ENCODE results near the gene XYLT1. TPM values are rescaled to one million over a fixed set of nuclear protein-coding genes. Genes with fewer than 3 reads are reported as not detected.

Gene XYLT1
- total RNA-seq, 2 donors from 2014 or later = 14.4 to 31.3 TPM

- DNase-seq (ENCODE audit: low spot score) = peak; percentile 74
- Histone ChIP-seq H3K4me3 (no peak overlapping the region), H3K9me3 (no peaks in the 10 kb centered on the region), H3K27me3 (no peaks in the 10 kb centered on the region), H3K36me3 (peaks cover 9% of the 10 kb centered on the region), H3K4me1 (peaks cover 0 to 39% of the 10 kb centered on the region in 2 donors), H3K27ac (peak overlapping the region in 1 of 2 donors; percentile 95)
- TF ChIP-seq CTCF (IDR thresholded peaks at IDR 0.05) = peak; percentile 64 to 79
These were observed 2.7 kb downstream of the XYLT1 start for GRCh38 chr16:17467923-17468540.

- Histone ChIP-seq H3K27me3 (no peaks in the 10 kb centered on the region), H3K27ac (no peak overlapping the region), H3K36me3 (peaks cover 9% of the 10 kb centered on the region), H3K4me1 (peaks cover 0 to 37% of the 10 kb centered on the region in 2 donors), H3K4me3 (no peak overlapping the region), H3K9me3 (no peaks in the 10 kb centered on the region)
- no peak for TF ChIP-seq CTCF (IDR thresholded peaks at IDR 0.05)
- DNase-seq (ENCODE audit: low spot score) = no peak
These were observed 3.9 kb downstream of the XYLT1 start for GRCh38 chr16:17466876-17467275.

GRCh38 chr16:17465460-17465859 is 5.3 kb downstream of the XYLT1 start:
- H3K9me3 ChIP-seq = no peaks in the 10 kb centered on the region
- peaks cover 9% of the 10 kb centered on the region for H3K36me3 ChIP-seq
- H3K4me1 ChIP-seq = peaks cover 0 to 35% of the 10 kb centered on the region in 2 donors

GRCh38 chr16:17463335-17463734 is 7.4 kb downstream of the XYLT1 start:
- no peak overlapping the region for H3K4me3 ChIP-seq
- no peak for TF ChIP-seq CTCF (IDR thresholded peaks at IDR 0.05)
- peaks cover 9% of the 10 kb centered on the region for H3K36me3 ChIP-seq
- H3K27me3 ChIP-seq = no peaks in the 10 kb centered on the region
- DNase-seq (ENCODE audit: low spot score) = no peak
- H3K9me3 ChIP-seq = no peaks in the 10 kb centered on the region
- peaks cover 0 to 31% of the 10 kb centered on the region in 2 donors for H3K4me1 ChIP-seq
- no peak overlapping the region for H3K27ac ChIP-seq

More at GRCh38 chr16:17465460-17465859, 5.3 kb downstream of the XYLT1 start:
- no peak for TF ChIP-seq CTCF (IDR thresholded peaks at IDR 0.05)
- Histone ChIP-seq H3K27me3 (no peaks in the 10 kb centered on the region), H3K4me3 (no peak overlapping the region), H3K27ac (no peak overlapping the region)
- no peak for DNase-seq (ENCODE audit: low spot score)

- Histone ChIP-seq H3K27ac (no peak overlapping the region), H3K4me1 (peaks cover 0 to 21% of the 10 kb centered on the region in 2 donors), H3K4me3 (no peak overlapping the region), H3K36me3 (peaks cover 9% of the 10 kb centered on the region), H3K27me3 (no peaks in the 10 kb centered on the region), H3K9me3 (no peaks in the 10 kb centered on the region)
- DNase-seq (ENCODE audit: low spot score) = no peak
- no peak for TF ChIP-seq CTCF (IDR thresholded peaks at IDR 0.05)
These were observed 8.6 kb downstream of the XYLT1 start for GRCh38 chr16:17461951-17462729.
